WTC11 (cell line): ENCODE data around the gene NSDHL. TPM values are rescaled to one million over a fixed set of nuclear protein-coding genes. Genes with fewer than 3 reads are reported as not detected.

ENCODE experiments used
- ATAC-seq: fragments of 200-7000 bp; cut with Tn5 transposase; 2 replicates; pipeline ENCODE4 v1.10.0; 2021; ENCODE audit warnings: mild to moderate bottlenecking, moderate library complexity
- CTCF ChIA-PET: fragments of 300-600 bp; sonication (Branson Sonifier 250); formaldehyde crosslinking; loops from one replicate; lab custom pipeline; 2021; ENCODE audit warnings: antibody characterized with exemption; lab: Charles Lee
- POLR2A ChIA-PET: fragments of 350-600 bp; sonication (Branson Sonifier 250); formaldehyde crosslinking; loops from one replicate; lab custom pipeline; 2021; ENCODE audit warnings: antibody characterized with exemption; lab: Charles Lee
- DNase-seq: peaks from one replicate; pipeline ENCODE4 v3.0.0; 2021; ENCODE audit warnings: low spot score
- H3K27ac Mint-ChIP-seq: 2 replicates; pipeline ENCODE4 v1.8.0; 2021; ENCODE audit warnings: mixed read lengths
- H3K27me3 Mint-ChIP-seq: 2 replicates; pipeline ENCODE4 v1.8.0; 2021; ENCODE audit warnings: low read depth, mild to moderate bottlenecking, moderate library complexity, mixed read lengths
- H3K36me3 Mint-ChIP-seq: 2 replicates; pipeline ENCODE4 v1.8.0; 2021; ENCODE audit warnings: mixed read lengths
- H3K4me1 Mint-ChIP-seq: 2 replicates; pipeline ENCODE4 v1.8.0; 2022; ENCODE audit warnings: mixed read lengths
- H3K4me3 Mint-ChIP-seq: 2 replicates; pipeline ENCODE4 v1.8.0; 2021; ENCODE audit warnings: mild to moderate bottlenecking, moderate library complexity, mixed read lengths
- H3K9me3 Mint-ChIP-seq: 2 replicates; pipeline ENCODE4 v1.8.0; 2021; ENCODE audit warnings: mixed read lengths
- ARID4B ChIP-seq: sonication (generic); formaldehyde crosslinking; IDR thresholded peaks from 2 replicates; pipeline ENCODE4 v1.8.0; 2023; ENCODE audit warnings: missing genetic modification reagents, mild to moderate bottlenecking, borderline replicate concordance
- CBFB ChIP-seq: sonication (generic); formaldehyde crosslinking; IDR thresholded peaks from 2 replicates; pipeline ENCODE4 v1.8.1; 2022; ENCODE audit warnings: mild to moderate bottlenecking, low read depth, missing genetic modification reagents
- CREB1 ChIP-seq: sonication (generic); formaldehyde crosslinking; IDR thresholded peaks from 2 replicates; pipeline ENCODE4 v1.8.0; 2023; ENCODE audit warnings: mild to moderate bottlenecking, missing genetic modification reagents
- ELF4 ChIP-seq: sonication (generic); formaldehyde crosslinking; IDR thresholded peaks from 2 replicates; pipeline ENCODE4 v1.8.1; 2022; ENCODE audit warnings: low read depth, mild to moderate bottlenecking, moderate library complexity, missing genetic modification reagents
- ERG ChIP-seq: fragments of 250-450 bp; sonication (Bioruptor Pico); IDR thresholded peaks from 2 replicates; pipeline ENCODE4 v1.8.0; 2021; ENCODE audit warnings: mild to moderate bottlenecking
- ESRRA ChIP-seq: sonication (generic); formaldehyde crosslinking; IDR thresholded peaks from 2 replicates; pipeline ENCODE4 v1.8.1; 2022; ENCODE audit warnings: mild to moderate bottlenecking, missing genetic modification reagents, borderline replicate concordance
- FOXK1 ChIP-seq: sonication (generic); formaldehyde crosslinking; IDR thresholded peaks from 2 replicates; pipeline ENCODE4 v1.8.0; 2022; ENCODE audit warnings: mild to moderate bottlenecking, moderate library complexity, missing genetic modification reagents
- GABPB1 ChIP-seq: sonication (generic); formaldehyde crosslinking; IDR thresholded peaks from 2 replicates; pipeline ENCODE4 v1.8.1; 2023; ENCODE audit warnings: mild to moderate bottlenecking, missing genetic modification reagents
- GRHL2 ChIP-seq: fragments of 250-450 bp; sonication (Bioruptor Pico); IDR thresholded peaks from 2 replicates; pipeline ENCODE4 v1.8.0; 2022; ENCODE audit warnings: mild to moderate bottlenecking, moderate library complexity; ENCODE audit not compliant: insufficient replicate concordance, severe bottlenecking
- GTF2I ChIP-seq: fragments of 250-450 bp; sonication (Bioruptor Pico); conservative IDR thresholded peaks from 2 replicates; pipeline ENCODE4 v1.4.0; 2021; ENCODE audit warnings: mild to moderate bottlenecking
- HMGA2 ChIP-seq: fragments of 250-450 bp; sonication (Bioruptor Pico); IDR thresholded peaks from 2 replicates; pipeline ENCODE4 v1.4.0; 2021; ENCODE audit warnings: mild to moderate bottlenecking, moderate library complexity
- JAZF1 ChIP-seq: fragments of 250-450 bp; sonication (Bioruptor Pico); IDR thresholded peaks from 2 replicates; pipeline ENCODE4 v1.9.0; 2021; ENCODE audit warnings: moderate library complexity, mild to moderate bottlenecking, inconsistent platforms
- MXD4 ChIP-seq: fragments of 250-450 bp; sonication (Bioruptor Pico); IDR thresholded peaks from 2 replicates; pipeline ENCODE4 v1.8.0; 2021; ENCODE audit warnings: mild to moderate bottlenecking, moderate library complexity, borderline replicate concordance
- NFYB ChIP-seq: sonication (generic); formaldehyde crosslinking; conservative IDR thresholded peaks from 2 replicates; pipeline ENCODE4 v1.8.0; 2022; ENCODE audit warnings: low read depth, missing genetic modification reagents
- PRDM15 ChIP-seq: sonication (generic); formaldehyde crosslinking; IDR thresholded peaks from 2 replicates; pipeline ENCODE4 v1.8.0; 2022; ENCODE audit warnings: missing genetic modification reagents
- TEAD1 ChIP-seq: sonication (generic); formaldehyde crosslinking; IDR thresholded peaks from 2 replicates; pipeline ENCODE4 v1.8.0; 2022; ENCODE audit warnings: mild to moderate bottlenecking, missing genetic modification reagents
- ZNF219 ChIP-seq: sonication (generic); formaldehyde crosslinking; IDR thresholded peaks from 2 replicates; pipeline ENCODE4 v1.8.0; 2023; ENCODE audit warnings: missing genetic modification reagents, mild to moderate bottlenecking, borderline replicate concordance
- ZNF263 ChIP-seq: sonication (generic); formaldehyde crosslinking; IDR thresholded peaks from 2 replicates; pipeline ENCODE4 v1.8.1; 2022; ENCODE audit warnings: low read depth, mild to moderate bottlenecking, moderate library complexity, missing genetic modification reagents
- total RNA-seq: library from RNA; stranded (reverse); gene quantifications from 3 replicates; pipeline ENCODE4 v1.2.3, GENCODE V29; 2021
- TF ChIP-seq, protein P1 (sequence below): sonication (generic); formaldehyde crosslinking; IDR thresholded peaks from 2 replicates; pipeline ENCODE4 v1.8.0; 2022; ENCODE audit warnings: mild to moderate bottlenecking, missing genetic modification reagents
- TF ChIP-seq, protein P2 (sequence below): sonication (generic); formaldehyde crosslinking; IDR thresholded peaks from 2 replicates; pipeline ENCODE4 v1.8.0; 2023; ENCODE audit warnings: mild to moderate bottlenecking, missing genetic modification reagents

The NSDHL gene
- total RNA-seq, 1 experiment from 2014 or later, result 22.5 TPM

GRCh38 chrX:152818356-152818755, 12.5 kb upstream of the NSDHL start (continued):
- TF ChIP-seq ZNF219 (CRISPR knock-in tag), result no peak
- no peak for TF ChIP-seq ELF4 (CRISPR knock-in tag)
- no peak for TF ChIP-seq FOXK1 (CRISPR knock-in tag)
- no peak for TF ChIP-seq PRDM15 (CRISPR knock-in tag)

DNA sequence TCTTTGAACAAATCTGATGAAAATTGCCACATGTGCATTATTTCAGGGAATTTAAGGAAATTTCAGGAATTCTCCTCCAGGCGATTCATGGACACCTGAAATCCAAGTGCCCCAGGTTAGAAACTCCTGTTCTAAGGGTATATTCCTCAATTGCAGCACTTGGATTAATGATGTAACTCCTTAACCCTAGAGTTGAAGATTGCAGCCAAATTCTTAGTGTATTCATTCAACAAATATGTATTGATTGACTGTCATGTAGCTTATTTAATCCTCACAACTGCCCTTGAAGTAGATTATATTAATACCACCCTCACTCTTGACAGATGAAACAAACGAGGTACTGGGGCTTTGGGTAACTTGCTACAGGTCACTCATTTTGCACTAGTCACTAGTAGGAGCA, 11.6 kb upstream of the NSDHL start:
- Mint-ChIP-seq H3K27ac (no peak overlapping the region), H3K4me3 (no peak overlapping the region), H3K9me3 (no peaks in the 10 kb centered on the region), H3K4me1 (peaks cover 10% of the 10 kb centered on the region), H3K27me3 (no peaks in the 10 kb centered on the region; the same call in none of the 2 replicates), H3K36me3 (no peaks in the 10 kb centered on the region)
- ChIA-PET CTCF (interaction anchor here (0.7 to 3.0 kb wide), 2 partner anchors 177 to 218 kb away, joined by 3 to 27 read pairs; no protein-coding TSS in a partner anchor), POLR2A (no interaction called here)
- no peak for DNase-seq
- ATAC-seq, result no peak
- TF ChIP-seq ZNF263 (CRISPR knock-in tag) (no peak), MXD4 (CRISPR knock-in tag) (no peak), CBFB (no peak), NFYB (no peak), ESRRA (no peak), ERG (CRISPR knock-in tag) (no peak), CREB1 (no peak), JAZF1 (CRISPR knock-in tag) (no peak)
- TF ChIP-seq, protein P1, sequence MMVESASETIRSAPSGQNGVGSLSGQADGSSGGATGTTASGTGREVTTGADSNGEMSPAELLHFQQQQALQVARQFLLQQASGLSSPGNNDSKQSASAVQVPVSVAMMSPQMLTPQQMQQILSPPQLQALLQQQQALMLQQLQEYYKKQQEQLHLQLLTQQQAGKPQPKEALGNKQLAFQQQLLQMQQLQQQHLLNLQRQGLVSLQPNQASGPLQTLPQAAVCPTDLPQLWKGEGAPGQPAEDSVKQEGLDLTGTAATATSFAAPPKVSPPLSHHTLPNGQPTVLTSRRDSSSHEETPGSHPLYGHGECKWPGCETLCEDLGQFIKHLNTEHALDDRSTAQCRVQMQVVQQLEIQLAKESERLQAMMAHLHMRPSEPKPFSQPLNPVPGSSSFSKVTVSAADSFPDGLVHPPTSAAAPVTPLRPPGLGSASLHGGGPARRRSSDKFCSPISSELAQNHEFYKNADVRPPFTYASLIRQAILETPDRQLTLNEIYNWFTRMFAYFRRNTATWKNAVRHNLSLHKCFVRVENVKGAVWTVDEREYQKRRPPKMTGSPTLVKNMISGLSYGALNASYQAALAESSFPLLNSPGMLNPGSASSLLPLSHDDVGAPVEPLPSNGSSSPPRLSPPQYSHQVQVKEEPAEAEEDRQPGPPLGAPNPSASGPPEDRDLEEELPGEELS, result no peak
- TF ChIP-seq, protein P2, sequence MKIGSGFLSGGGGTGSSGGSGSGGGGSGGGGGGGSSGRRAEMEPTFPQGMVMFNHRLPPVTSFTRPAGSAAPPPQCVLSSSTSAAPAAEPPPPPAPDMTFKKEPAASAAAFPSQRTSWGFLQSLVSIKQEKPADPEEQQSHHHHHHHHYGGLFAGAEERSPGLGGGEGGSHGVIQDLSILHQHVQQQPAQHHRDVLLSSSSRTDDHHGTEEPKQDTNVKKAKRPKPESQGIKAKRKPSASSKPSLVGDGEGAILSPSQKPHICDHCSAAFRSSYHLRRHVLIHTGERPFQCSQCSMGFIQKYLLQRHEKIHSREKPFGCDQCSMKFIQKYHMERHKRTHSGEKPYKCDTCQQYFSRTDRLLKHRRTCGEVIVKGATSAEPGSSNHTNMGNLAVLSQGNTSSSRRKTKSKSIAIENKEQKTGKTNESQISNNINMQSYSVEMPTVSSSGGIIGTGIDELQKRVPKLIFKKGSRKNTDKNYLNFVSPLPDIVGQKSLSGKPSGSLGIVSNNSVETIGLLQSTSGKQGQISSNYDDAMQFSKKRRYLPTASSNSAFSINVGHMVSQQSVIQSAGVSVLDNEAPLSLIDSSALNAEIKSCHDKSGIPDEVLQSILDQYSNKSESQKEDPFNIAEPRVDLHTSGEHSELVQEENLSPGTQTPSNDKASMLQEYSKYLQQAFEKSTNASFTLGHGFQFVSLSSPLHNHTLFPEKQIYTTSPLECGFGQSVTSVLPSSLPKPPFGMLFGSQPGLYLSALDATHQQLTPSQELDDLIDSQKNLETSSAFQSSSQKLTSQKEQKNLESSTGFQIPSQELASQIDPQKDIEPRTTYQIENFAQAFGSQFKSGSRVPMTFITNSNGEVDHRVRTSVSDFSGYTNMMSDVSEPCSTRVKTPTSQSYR, result no peak

DNA sequence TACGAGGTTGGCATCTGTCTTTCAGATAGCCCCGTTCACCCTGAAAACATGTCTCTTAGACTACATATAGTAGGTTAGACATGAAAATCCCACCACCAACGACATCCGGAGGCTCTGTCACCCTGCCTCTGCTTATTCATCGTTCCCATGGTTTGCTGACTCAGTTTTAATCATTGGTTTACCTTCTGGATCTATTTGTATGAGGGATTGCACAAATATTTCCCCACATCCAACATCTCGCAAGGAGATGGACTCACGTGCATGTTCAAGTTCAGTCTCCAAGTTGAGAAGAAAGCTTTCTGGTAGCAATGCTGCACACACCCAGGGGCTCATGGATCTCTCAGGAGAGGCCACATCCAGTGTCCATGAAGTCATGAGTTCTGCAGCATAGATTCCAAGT, 11.1 kb upstream of the NSDHL start:
- peaks cover 10% of the 10 kb centered on the region for H3K4me1 Mint-ChIP-seq
- POLR2A ChIA-PET, result no interaction called here
- no peaks in the 10 kb centered on the region; the same call in none of the 2 replicates for H3K27me3 Mint-ChIP-seq
- H3K27ac Mint-ChIP-seq, result no peak overlapping the region
- H3K36me3 Mint-ChIP-seq, result no peaks in the 10 kb centered on the region
- DNase-seq, result no peak
- no peak overlapping the region for H3K4me3 Mint-ChIP-seq
- CTCF ChIA-PET, result interaction anchor here (0.7 kb wide), 1 partner anchor 219 kb away, joined by 3 read pairs; no protein-coding TSS in a partner anchor
- no peak for ATAC-seq
- no peaks in the 10 kb centered on the region for H3K9me3 Mint-ChIP-seq
- TF ChIP-seq CBFB, result no peak
- no peak for TF ChIP-seq HMGA2 (CRISPR knock-in tag)
- TF ChIP-seq GTF2I (CRISPR knock-in tag), result no peak
- TF ChIP-seq GABPB1 (CRISPR knock-in tag), result no peak
- TF ChIP-seq ARID4B (CRISPR knock-in tag), result no peak
- no peak for TF ChIP-seq FOXK1 (CRISPR knock-in tag)
- TF ChIP-seq TEAD1, result no peak
- no peak for TF ChIP-seq GRHL2 (CRISPR knock-in tag)
